ENCODE results near the gene SOX4. TPM values are rescaled to one million over a fixed set of nuclear protein-coding genes. Genes with fewer than 3 reads are reported as not detected.

Gene SOX4
- total RNA-seq, 2 donors from 2014 or later: 3.1 to 5.1 TPM

GRCh38 chr6:21586740-21587178 lies 6.8 kb upstream of the SOX4 start:
- peak overlapping the region; percentile 89 to 92 for H3K27ac ChIP-seq

GRCh38 chr6:21587179-21587960 lies 6.2 kb upstream of the SOX4 start:
- peak; percentile 64 for DNase-seq (ENCODE audit: low spot score)
- peak overlapping the region; percentile 89 to 92 for H3K27ac ChIP-seq
- no peak for TF ChIP-seq CTCF (IDR thresholded peaks at IDR 0.05)
- peak overlapping the region; percentile 57 to 71 for H3K4me3 ChIP-seq
- peaks cover 0 to 10% of the 10 kb centered on the region in 2 donors for H3K4me1 ChIP-seq
- H3K36me3 ChIP-seq: no peaks in the 10 kb centered on the region
- H3K9me3 ChIP-seq: peaks cover 0 to 4% of the 10 kb centered on the region in 2 donors
- no peaks in the 10 kb centered on the region for H3K27me3 ChIP-seq

More at GRCh38 chr6:21586740-21587178, 6.8 kb upstream of the SOX4 start:
- no peaks in the 10 kb centered on the region for H3K27me3 ChIP-seq
- no peak for TF ChIP-seq CTCF (IDR thresholded peaks at IDR 0.05)
- H3K36me3 ChIP-seq: no peaks in the 10 kb centered on the region
- H3K9me3 ChIP-seq: peaks cover 0 to 10% of the 10 kb centered on the region in 2 donors
- peak; percentile 62 for DNase-seq (ENCODE audit: low spot score)
- peaks cover 0 to 10% of the 10 kb centered on the region in 2 donors for H3K4me1 ChIP-seq
- peak overlapping the region; percentile 57 to 71 for H3K4me3 ChIP-seq

GRCh38 chr6:21587961-21588480 lies 5.5 kb upstream of the SOX4 start:
- Histone ChIP-seq H3K27me3 (no peaks in the 10 kb centered on the region), H3K9me3 (no peaks in the 10 kb centered on the region), H3K36me3 (no peaks in the 10 kb centered on the region), H3K4me3 (peak overlapping the region; percentile 57 to 71), H3K27ac (peak overlapping the region; percentile 89 to 92), H3K4me1 (peaks cover 0 to 16% of the 10 kb centered on the region in 2 donors)
- TF ChIP-seq CTCF (IDR thresholded peaks at IDR 0.05): no peak
- no peak for DNase-seq (ENCODE audit: low spot score)

GRCh38 chr6:21588481-21589351 lies 4.8 kb upstream of the SOX4 start:
- no peak for DNase-seq (ENCODE audit: low spot score)
- Histone ChIP-seq H3K36me3 (no peaks in the 10 kb centered on the region), H3K27ac (peak overlapping the region; percentile 89 to 92), H3K4me3 (peak overlapping the region; percentile 57 to 71), H3K9me3 (no peaks in the 10 kb centered on the region), H3K27me3 (no peaks in the 10 kb centered on the region), H3K4me1 (peaks cover 0 to 18% of the 10 kb centered on the region in 2 donors)
- no peak for TF ChIP-seq CTCF (IDR thresholded peaks at IDR 0.05)

GRCh38 chr6:21589352-21590345 lies 3.9 kb upstream of the SOX4 start:
- Histone ChIP-seq H3K36me3 (no peaks in the 10 kb centered on the region), H3K9me3 (no peaks in the 10 kb centered on the region), H3K4me1 (peaks cover 0 to 18% of the 10 kb centered on the region in 2 donors), H3K4me3 (peak overlapping the region; percentile 57 to 71), H3K27ac (peak overlapping the region; percentile 89 to 92), H3K27me3 (no peaks in the 10 kb centered on the region)
- peak; percentile 86 to 95 for TF ChIP-seq CTCF (IDR thresholded peaks at IDR 0.05)
- peak; percentile 88 for DNase-seq (ENCODE audit: low spot score)
